SK-N-SH (cell line): ENCODE data around the gene PLCH1. TPM values are rescaled to one million over a fixed set of nuclear protein-coding genes. Genes with fewer than 3 reads are reported as not detected.

Experiments
- CTCF ChIA-PET: fragments of 300-600, 350-600 bp; formaldehyde crosslinking; extraction: SDS; loops from one replicate; lab custom pipeline; 2021; lab: Yijun Ruan, JAX
- POLR2A ChIA-PET: fragments of 350-600 bp; sonication (Branson Sonifier 250); formaldehyde crosslinking; extraction: SDS; loops from one replicate; lab custom pipeline; 2020; ENCODE audit warnings: antibody characterized with exemption, inconsistent platforms; lab: Yijun Ruan, JAX
- DNase-seq: peaks from one replicate; pipeline ENCODE4 v3.0.0; 2012
- H2AFZ ChIP-seq: fragments of 200-600 bp; sonication (generic); 2 replicates; pipeline ENCODE4 v1.8.1; 2016; ENCODE audit warnings: antibody characterized with exemption, mild to moderate bottlenecking, low read depth
- H3F3A ChIP-seq: fragments of 200-600 bp; sonication (generic); replicated peaks from 2 replicates; pipeline ENCODE3; 2016; ENCODE audit warnings: antibody characterized with exemption, mild to moderate bottlenecking; ENCODE audit not compliant: insufficient read depth
- H3K27ac ChIP-seq, 2 experiments: fragments of 200-500 bp in 1 of 2; fragments of 200-600 bp in 1 of 2; sonication (Bioruptor generic) in 1 of 2; sonication (generic), shearing (Covaris generic) in 1 of 2; 2 replicates each; pipeline versions ENCODE4 v1.5.1 to v1.6.1; 2014 to 2016; ENCODE audit warnings: low read depth in 2 of 2, inconsistent platforms in 1 of 2, low read length in 1 of 2, mild to moderate bottlenecking in 1 of 2, mixed read lengths in 1 of 2
- H3K27me3 ChIP-seq: fragments of 200-600 bp; sonication (generic), shearing (Covaris generic); 2 replicates; pipeline ENCODE4 v1.6.1; 2016; ENCODE audit warnings: mixed run types; ENCODE audit not compliant: insufficient read depth
- H3K36me3 ChIP-seq, 2 experiments: fragments of 200-500 bp in 1 of 2; fragments of 200-600 bp in 1 of 2; sonication (Bioruptor generic) in 1 of 2; sonication (generic) in 1 of 2; replicated peaks in 1 of 2; 2 replicates each; pipeline versions ENCODE3 to v1.5.1; 2014 to 2016; ENCODE audit warnings: low read length in 1 of 2, mild to moderate bottlenecking in 1 of 2; ENCODE audit not compliant: insufficient read depth in 2 of 2, control insufficient read depth in 1 of 2
- H3K4me1 ChIP-seq, 2 experiments: fragments of 200-500 bp in 1 of 2; fragments of 200-600 bp in 1 of 2; sonication (Bioruptor generic) in 1 of 2; sonication (generic), shearing (Covaris generic) in 1 of 2; 2 replicates each; pipeline versions ENCODE4 v1.5.1 to v1.6.1; 2014 to 2016; ENCODE audit warnings: low read depth in 1 of 2, low read length in 1 of 2, mixed run types in 1 of 2; ENCODE audit not compliant: insufficient read depth in 2 of 2, control insufficient read depth in 1 of 2
- H3K4me2 ChIP-seq: fragments of 200-600 bp; sonication (generic), shearing (Covaris generic); 2 replicates; pipeline ENCODE4 v1.6.1; 2017; ENCODE audit warnings: mixed run types
- H3K4me3 ChIP-seq, 2 experiments: fragments of 200-500 bp in 1 of 2; fragments of 200-600 bp in 1 of 2; sonication (Bioruptor generic) in 1 of 2; sonication (generic), shearing (Covaris generic) in 1 of 2; 2 replicates each; pipeline versions ENCODE4 v1.5.1 to v1.8.1; 2014 to 2016; ENCODE audit warnings: low read depth in 2 of 2, inconsistent platforms in 1 of 2, low read length in 1 of 2, mild to moderate bottlenecking in 1 of 2, mixed read lengths in 1 of 2, moderate library complexity in 1 of 2
- H3K79me2 ChIP-seq: fragments of 200-600 bp; sonication (generic); 2 replicates; pipeline ENCODE4 v1.8.1; 2017; ENCODE audit warnings: mild to moderate bottlenecking; ENCODE audit not compliant: insufficient read depth
- H3K9ac ChIP-seq: fragments of 200-600 bp; sonication (generic); 2 replicates; pipeline ENCODE4 v1.6.1; 2017; ENCODE audit warnings: mixed run types
- H3K9me2 ChIP-seq: fragments of 200-600 bp; sonication (generic); 2 replicates; pipeline ENCODE4 v1.6.1; 2017; ENCODE audit warnings: mixed run types
- H3K9me3 ChIP-seq: fragments of 200-600 bp; sonication (generic); 2 replicates; pipeline ENCODE4 v1.6.1; 2017; ENCODE audit warnings: mixed run types, mild to moderate bottlenecking, moderate library complexity
- H4K20me1 ChIP-seq: fragments of 200-600 bp; sonication (generic); 2 replicates; pipeline ENCODE4 v1.6.1; 2017; ENCODE audit warnings: mild to moderate bottlenecking, mixed run types; ENCODE audit not compliant: insufficient read depth
- CHD2 ChIP-seq: fragments of 150-350 bp; IDR thresholded peaks from 2 replicates; pipeline ENCODE4 v1.6.1; 2018; ENCODE audit warnings: low read length; ENCODE audit not compliant: partially characterized antibody
- ELF1 ChIP-seq: IDR thresholded peaks from 2 replicates; pipeline ENCODE4 v1.4.0; 2012
- EZH2phosphoT487 ChIP-seq: fragments of 200-600 bp; sonication (generic); IDR thresholded peaks from 2 replicates; pipeline ENCODE4 v1.6.1; 2017; ENCODE audit warnings: low read depth, mixed run types, mild to moderate bottlenecking, antibody characterized with exemption, moderate library complexity, borderline replicate concordance
- FOXM1 ChIP-seq: IDR thresholded peaks from 2 replicates; pipeline ENCODE4 v1.4.0; 2012; ENCODE audit warnings: low read depth, mild to moderate bottlenecking
- GABPA ChIP-seq: IDR thresholded peaks from 2 replicates; pipeline ENCODE4 v1.4.0; 2012; ENCODE audit warnings: low read depth, mild to moderate bottlenecking
- IRF3 ChIP-seq: fragments of 150-350 bp; IDR thresholded peaks from 2 replicates; pipeline ENCODE4 v1.6.1; 2016; ENCODE audit warnings: mild to moderate bottlenecking, low read depth, low read length
- MAX ChIP-seq: IDR thresholded peaks from 2 replicates; pipeline ENCODE4 v1.4.0; 2012; ENCODE audit warnings: low read depth
- MXI1 ChIP-seq: IDR thresholded peaks from 2 replicates; pipeline ENCODE4 v1.6.1; 2012; ENCODE audit warnings: mild to moderate bottlenecking, low read depth, low read length, improper control_type of control experiment
- RXRA ChIP-seq: IDR thresholded peaks from 2 replicates; pipeline ENCODE4 v1.4.0; 2012; ENCODE audit warnings: low read depth, mild to moderate bottlenecking, borderline replicate concordance
- SIN3A ChIP-seq: IDR thresholded peaks from 2 replicates; pipeline ENCODE4 v1.6.1; 2012; ENCODE audit warnings: low read depth, mild to moderate bottlenecking, low read length, moderate library complexity, borderline replicate concordance
- SMC3 ChIP-seq: IDR thresholded peaks from 2 replicates; pipeline ENCODE4 v1.6.1; 2012; ENCODE audit warnings: low read depth, low read length, improper control_type of control experiment
- TEAD4 ChIP-seq: IDR thresholded peaks from 2 replicates; pipeline ENCODE4 v1.4.0; 2012; ENCODE audit warnings: mild to moderate bottlenecking, borderline replicate concordance; ENCODE audit not compliant: insufficient read depth
- WGBS: methylation state at CpG from one replicate; pipeline ENCODE4 v1.1.6; 2017; ENCODE audit warnings: low lambda C conversion rate; 5-methylcytosine and 5-hydroxymethylcytosine counted together
- polyA plus RNA-seq, 3 experiments: library from polyadenylated mRNA; depleted of rRNA; stranded (reverse); fragments of >200 nt; gene quantifications; 2 replicates each; pipeline ENCODE4 v1.2.3, GENCODE V29; 2012
- TF ChIP-seq, protein P1 (sequence below): IDR thresholded peaks from 2 replicates; pipeline ENCODE4 v1.4.0; 2012; ENCODE audit warnings: low read depth, borderline replicate concordance

PLCH1 gene
- polyA plus RNA-seq, 1 of the 3 experiments (the other 2 are of a cell fraction) = 0.26 TPM

DNA sequence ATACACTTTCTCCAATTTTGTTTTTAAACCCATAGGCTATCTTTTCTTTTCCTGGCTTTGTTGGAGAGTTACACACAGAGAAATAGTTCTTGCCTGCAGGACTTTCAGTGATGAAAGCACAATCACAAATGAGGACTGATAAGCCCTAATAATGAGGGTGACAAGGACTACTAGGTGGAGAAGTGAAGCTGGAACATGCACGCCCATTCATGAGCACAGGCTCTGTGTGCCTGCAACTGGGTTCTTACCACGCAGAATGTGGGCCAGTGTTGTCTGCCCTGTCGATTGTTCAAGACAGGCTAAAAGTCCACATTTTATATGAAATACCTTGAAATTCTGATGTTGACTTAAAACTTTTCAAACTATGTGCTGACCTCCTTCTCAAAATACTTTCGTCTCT is 289.1 kb downstream of the PLCH1 start:
- no peaks in the 10 kb centered on the region for H3K36me3 ChIP-seq
- no peak overlapping the region for H3K27ac ChIP-seq
- 43% methylated on average over 4 of the region's 4 CpGs for WGBS
- H3K27me3 ChIP-seq = no peaks in the 10 kb centered on the region
- no peak overlapping the region for H3K9ac ChIP-seq
- no peaks in the 10 kb centered on the region for H3K9me2 ChIP-seq
- H2AFZ ChIP-seq = no peak overlapping the region
- TF ChIP-seq ELF1 = no peak
- no peaks in the 10 kb centered on the region for H3K9me3 ChIP-seq
- ChIA-PET POLR2A (no interaction called here), CTCF (interaction anchor here (0.7 kb wide), 1 partner anchor 13 kb away, joined by 3 read pairs; no protein-coding TSS in a partner anchor)
- H3K4me2 ChIP-seq = no peak overlapping the region
- H3K79me2 ChIP-seq = no peaks in the 10 kb centered on the region
- H3K4me3 ChIP-seq = no peak overlapping the region
- no peaks in the 10 kb centered on the region; a peak in 1 of 4 replicates for H3K4me1 ChIP-seq
- H4K20me1 ChIP-seq = no peaks in the 10 kb centered on the region
- no peak for DNase-seq
- no peaks in the 10 kb centered on the region for H3F3A ChIP-seq

GRCh38 chr3:155453512-155453911 is 291.4 kb downstream of the PLCH1 start:
- Histone ChIP-seq H3K9me2 (no peaks in the 10 kb centered on the region), H3K36me3 (no peaks in the 10 kb centered on the region), H3F3A (no peaks in the 10 kb centered on the region), H3K27ac (no peak overlapping the region), H2AFZ (no peak overlapping the region), H3K4me3 (no peak overlapping the region), H3K9me3 (no peaks in the 10 kb centered on the region), H3K4me1 (no peaks in the 10 kb centered on the region; a peak in 1 of 4 replicates), H3K79me2 (no peaks in the 10 kb centered on the region), H3K27me3 (no peaks in the 10 kb centered on the region), H4K20me1 (no peaks in the 10 kb centered on the region), H3K9ac (no peak overlapping the region), H3K4me2 (no peak overlapping the region)
- TF ChIP-seq IRF3 (no peak), GABPA (no peak), RXRA (no peak), EZH2phosphoT487 (no peak), SIN3A (no peak), MAX (no peak), MXI1 (no peak), TEAD4 (no peak), CHD2 (no peak)
- POLR2A ChIA-PET = no interaction called here
- CTCF ChIA-PET = no interaction called here
- DNase-seq = no peak
- WGBS = 37% methylated on average over 1 of the region's 1 CpG

GRCh38 chr3:155449613-155450267 is 295.1 kb downstream of the PLCH1 start:
- ChIA-PET CTCF (interaction anchor here (1.1 kb wide), 1 partner anchor 10 kb away, joined by 3 read pairs; no protein-coding TSS in a partner anchor), POLR2A (no interaction called here)
- H3K27me3 ChIP-seq = no peaks in the 10 kb centered on the region
- no peaks in the 10 kb centered on the region; a peak in 1 of 4 replicates for H3K4me1 ChIP-seq
- no peak overlapping the region for H3K9ac ChIP-seq
- H3K79me2 ChIP-seq = no peaks in the 10 kb centered on the region
- TF ChIP-seq MXI1 (no peak), SMC3 (no peak), SIN3A (no peak), GABPA (no peak), FOXM1 (no peak)
- TF ChIP-seq, protein P1, sequence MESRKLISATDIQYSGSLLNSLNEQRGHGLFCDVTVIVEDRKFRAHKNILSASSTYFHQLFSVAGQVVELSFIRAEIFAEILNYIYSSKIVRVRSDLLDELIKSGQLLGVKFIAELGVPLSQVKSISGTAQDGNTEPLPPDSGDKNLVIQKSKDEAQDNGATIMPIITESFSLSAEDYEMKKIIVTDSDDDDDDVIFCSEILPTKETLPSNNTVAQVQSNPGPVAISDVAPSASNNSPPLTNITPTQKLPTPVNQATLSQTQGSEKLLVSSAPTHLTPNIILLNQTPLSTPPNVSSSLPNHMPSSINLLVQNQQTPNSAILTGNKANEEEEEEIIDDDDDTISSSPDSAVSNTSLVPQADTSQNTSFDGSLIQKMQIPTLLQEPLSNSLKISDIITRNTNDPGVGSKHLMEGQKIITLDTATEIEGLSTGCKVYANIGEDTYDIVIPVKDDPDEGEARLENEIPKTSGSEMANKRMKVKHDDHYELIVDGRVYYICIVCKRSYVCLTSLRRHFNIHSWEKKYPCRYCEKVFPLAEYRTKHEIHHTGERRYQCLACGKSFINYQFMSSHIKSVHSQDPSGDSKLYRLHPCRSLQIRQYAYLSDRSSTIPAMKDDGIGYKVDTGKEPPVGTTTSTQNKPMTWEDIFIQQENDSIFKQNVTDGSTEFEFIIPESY = no peak
- no peak overlapping the region for H3K4me2 ChIP-seq
- H3K9me2 ChIP-seq = no peaks in the 10 kb centered on the region
- no peak for DNase-seq
- no peaks in the 10 kb centered on the region for H3F3A ChIP-seq
- 33% methylated on average over 3 of the region's 3 CpGs for WGBS
- H4K20me1 ChIP-seq = no peaks in the 10 kb centered on the region
- H3K4me3 ChIP-seq = no peak overlapping the region
- H3K9me3 ChIP-seq = no peaks in the 10 kb centered on the region
- no peaks in the 10 kb centered on the region for H3K36me3 ChIP-seq
- no peak overlapping the region for H2AFZ ChIP-seq
- no peak overlapping the region for H3K27ac ChIP-seq
